SK-N-SH treated with all-trans-retinoic acid at 6 μM for 48 hours (cell line): ENCODE results near the gene XRN2.

Source experiments
- ATAC-seq: fragments of 200-7000 bp; cut with Tn5 transposase; 3 replicates; pipeline ENCODE4 v1.9.1; 2020; ENCODE audit warnings: mild to moderate bottlenecking, moderate library complexity
- ARNTL ChIP-seq: fragments of 450-650 bp; formaldehyde crosslinking; IDR thresholded peaks from 2 replicates; pipeline ENCODE4 v1.5.0; 2020; ENCODE audit warnings: low read depth, mild to moderate bottlenecking, moderate library complexity, borderline replicate concordance
- BACH2 ChIP-seq: fragments of 250-450 bp; sonication (Bioruptor Pico); IDR thresholded peaks from 2 replicates; pipeline ENCODE4 v1.9.0; 2021; ENCODE audit warnings: mild to moderate bottlenecking, borderline replicate concordance
- CSRNP3 ChIP-seq: fragments of 250-450 bp; sonication (Bioruptor Pico); IDR thresholded peaks from 2 replicates; pipeline ENCODE4 v1.5.1; 2021; ENCODE audit warnings: mild to moderate bottlenecking, moderate library complexity
- ESRRG ChIP-seq: fragments of 250-450 bp; sonication (Bioruptor Pico); IDR thresholded peaks from 2 replicates; pipeline ENCODE4 v1.6.1; 2021; ENCODE audit warnings: mild to moderate bottlenecking
- GLIS3 ChIP-seq: fragments of 250-450 bp; sonication (Bioruptor Pico); IDR thresholded peaks from 2 replicates; pipeline ENCODE4 v1.5.0; 2020; ENCODE audit warnings: mild to moderate bottlenecking, moderate library complexity
- ISL1 ChIP-seq: fragments of 250-450 bp; sonication (Bioruptor Pico); IDR thresholded peaks from 2 replicates; pipeline ENCODE4 v2.1.2; 2022; ENCODE audit warnings: mild to moderate bottlenecking, moderate library complexity
- OSR1 ChIP-seq: fragments of 250-450 bp; sonication (Bioruptor Pico); IDR thresholded peaks from 2 replicates; pipeline ENCODE4 v1.8.0; 2022; ENCODE audit warnings: moderate library complexity, mild to moderate bottlenecking, inconsistent platforms
- PATZ1 ChIP-seq: fragments of 250-450 bp; sonication (Bioruptor Pico); IDR thresholded peaks from 2 replicates; pipeline ENCODE4 v1.8.0; 2020; ENCODE audit warnings: mild to moderate bottlenecking, moderate library complexity, borderline replicate concordance
- POU6F1 ChIP-seq: fragments of 250-450 bp; sonication (Bioruptor Pico); IDR thresholded peaks from 2 replicates; pipeline ENCODE4 v1.8.0; 2021; ENCODE audit warnings: low read depth, mild to moderate bottlenecking, moderate library complexity, borderline replicate concordance
- PPARA ChIP-seq: fragments of 250-450 bp; sonication (Bioruptor Pico); IDR thresholded peaks from 2 replicates; pipeline ENCODE4 v1.5.0; 2020; ENCODE audit warnings: mild to moderate bottlenecking, borderline replicate concordance
- RARB ChIP-seq: fragments of 250-450 bp; sonication (Bioruptor Pico); IDR thresholded peaks from 2 replicates; pipeline ENCODE4 v1.8.0; 2021; ENCODE audit warnings: mild to moderate bottlenecking, moderate library complexity
- SNAI2 ChIP-seq: fragments of 250-450 bp; sonication (Bioruptor Pico); IDR thresholded peaks from 2 replicates; pipeline ENCODE4 v1.5.0; 2020; ENCODE audit warnings: mild to moderate bottlenecking, moderate library complexity
- TCF4 ChIP-seq: fragments of 250-450 bp; sonication (Bioruptor Pico); IDR thresholded peaks from 2 replicates; pipeline ENCODE4 v1.8.0; 2021; ENCODE audit warnings: mild to moderate bottlenecking, moderate library complexity, borderline replicate concordance
- TOX ChIP-seq: fragments of 250-450 bp; sonication (Bioruptor Pico); IDR thresholded peaks from 2 replicates; pipeline ENCODE4 v1.8.0; 2021; ENCODE audit warnings: mild to moderate bottlenecking, moderate library complexity, borderline replicate concordance
- ZC3H10 ChIP-seq: fragments of 250-450 bp; sonication (Bioruptor Pico); IDR thresholded peaks from 2 replicates; pipeline ENCODE4 v1.5.1; 2021; ENCODE audit warnings: mild to moderate bottlenecking, moderate library complexity
- ZFP30 ChIP-seq: fragments of 450-650 bp; formaldehyde crosslinking; IDR thresholded peaks from 2 replicates; pipeline ENCODE4 v1.5.0; 2022; ENCODE audit warnings: mild to moderate bottlenecking, moderate library complexity
- ZNF565 ChIP-seq: fragments of 450-650 bp; formaldehyde crosslinking; conservative IDR thresholded peaks from 2 replicates; pipeline ENCODE4 v1.5.0; 2020; ENCODE audit warnings: low read depth, mild to moderate bottlenecking, moderate library complexity
- ZNF70 ChIP-seq: fragments of 450-650 bp; formaldehyde crosslinking; IDR thresholded peaks from 2 replicates; pipeline ENCODE4 v1.5.0; 2020; ENCODE audit warnings: mild to moderate bottlenecking, moderate library complexity
- ZNF8 ChIP-seq: fragments of 450-650 bp; formaldehyde crosslinking; IDR thresholded peaks from 2 replicates; pipeline ENCODE4 v1.5.0; 2020; ENCODE audit warnings: mild to moderate bottlenecking, moderate library complexity
- TF ChIP-seq, protein P1 (sequence below): fragments of 250-450 bp; sonication (Bioruptor Pico); IDR thresholded peaks from 2 replicates; pipeline ENCODE4 v1.5.0; 2020; ENCODE audit warnings: mild to moderate bottlenecking, moderate library complexity

The XRN2 gene

DNA sequence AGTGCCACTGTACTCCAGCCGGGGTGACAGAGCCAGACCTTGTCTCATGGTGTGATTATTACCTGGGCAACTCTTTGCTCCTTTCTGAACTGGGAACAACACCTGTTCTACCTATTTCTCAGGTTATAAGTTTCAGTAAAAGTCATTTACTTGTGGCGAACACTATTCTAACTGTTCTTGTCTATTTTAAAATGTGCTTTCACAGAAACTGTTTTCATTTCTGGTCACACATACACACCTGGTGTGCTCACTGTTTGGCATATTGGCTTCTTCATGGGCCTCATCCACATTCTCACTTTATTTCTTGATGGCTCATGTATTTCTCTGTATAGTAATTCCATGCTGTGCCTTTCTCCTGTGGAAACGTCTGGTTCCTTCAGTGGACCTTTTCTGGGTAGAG is 30.5 kb upstream of the XRN2 start:
- TF ChIP-seq ZNF565 (no peak), GLIS3 (CRISPR knock-in tag) (no peak), ZC3H10 (CRISPR knock-in tag) (no peak), ARNTL (CRISPR knock-in tag) (no peak), SNAI2 (no peak), RARB (CRISPR knock-in tag) (no peak), ISL1 (CRISPR knock-in tag) (no peak)
- TF ChIP-seq, all 23 proteins: peak for 0
- ATAC-seq: no peak

DNA sequence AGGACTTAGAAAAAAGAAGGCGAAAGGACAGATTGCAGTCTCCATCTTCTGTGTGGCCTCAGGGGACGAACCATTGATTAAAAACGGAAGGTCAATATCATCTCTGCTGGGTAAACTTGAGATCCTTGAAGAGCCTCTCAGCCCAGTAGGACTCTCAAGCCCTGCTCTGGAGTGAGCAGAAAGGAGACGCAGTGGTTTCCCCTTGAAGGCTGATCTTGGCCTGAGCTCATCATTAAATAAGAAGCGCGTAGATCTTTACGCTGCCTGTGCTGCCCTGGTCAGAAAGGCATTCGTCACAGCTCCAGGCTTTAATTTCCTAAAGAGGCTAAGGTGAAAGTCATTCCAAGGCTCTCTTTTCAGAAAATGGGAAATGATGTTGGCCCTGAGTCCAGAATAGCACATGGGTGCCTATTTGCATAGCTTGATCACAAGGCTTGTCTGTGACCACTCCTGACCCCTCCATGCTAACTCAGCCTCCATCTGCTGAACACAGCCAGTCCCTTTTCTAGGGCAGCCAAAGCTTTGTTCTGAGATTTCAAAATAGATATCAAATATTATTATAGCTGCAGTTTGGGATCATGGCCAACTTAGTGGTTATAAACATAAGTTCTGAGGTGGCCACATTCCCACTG is 29.3 kb upstream of the XRN2 start:
- no peak for ATAC-seq
- TF ChIP-seq CSRNP3 (CRISPR knock-in tag) (no peak), TOX (CRISPR knock-in tag) (no peak), ZC3H10 (CRISPR knock-in tag) (no peak), ARNTL (CRISPR knock-in tag) (no peak), SNAI2 (no peak), RARB (CRISPR knock-in tag) (no peak), PATZ1 (no peak), POU6F1 (CRISPR knock-in tag) (no peak)

- ATAC-seq: no peak
- TF ChIP-seq ZFP30 (CRISPR knock-in tag) (no peak), SNAI2 (no peak), CSRNP3 (CRISPR knock-in tag) (no peak), PATZ1 (no peak), ZC3H10 (CRISPR knock-in tag) (no peak), BACH2 (no peak), ISL1 (CRISPR knock-in tag) (no peak)
These were observed 24.3 kb upstream of the XRN2 start for GRCh38 chr20:21278829-21279228.

DNA sequence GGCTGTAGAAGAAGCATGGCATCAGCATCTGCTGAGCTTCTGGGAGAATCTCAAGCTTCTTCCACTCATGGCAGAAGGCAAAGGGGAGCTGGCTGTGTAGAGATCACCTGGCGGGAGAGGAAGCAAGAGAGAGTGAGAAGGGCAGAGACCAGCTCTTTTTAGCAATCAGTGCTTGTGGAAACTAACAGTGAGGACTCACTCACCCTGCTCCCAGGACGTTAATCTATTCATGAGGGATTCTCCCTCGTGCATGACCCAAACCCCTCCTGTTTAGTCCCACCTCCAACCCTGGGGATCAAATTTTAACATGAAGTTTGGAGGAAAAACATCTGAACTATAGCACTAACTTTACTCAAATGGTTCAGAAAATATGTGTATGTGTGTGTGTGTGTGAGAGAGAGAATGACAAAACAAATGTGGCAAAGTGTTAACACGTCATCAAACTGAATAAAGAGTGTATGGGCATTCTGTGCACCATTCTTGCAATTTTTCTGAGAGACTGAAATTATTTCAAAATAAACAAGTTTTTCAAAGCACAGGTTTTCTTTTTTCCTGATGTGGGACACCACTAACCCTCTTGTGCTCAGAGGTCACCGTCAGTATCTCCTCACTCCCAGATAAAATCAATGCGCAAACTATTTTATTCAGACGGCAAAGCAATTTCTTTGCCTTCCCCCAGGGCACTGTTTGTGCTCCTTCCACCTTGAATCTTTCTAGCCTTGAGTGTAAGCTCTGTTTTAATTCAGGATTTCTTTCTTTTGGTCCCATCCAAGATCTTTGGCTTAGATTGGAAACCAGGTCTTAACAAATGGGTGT is 23.2 kb upstream of the XRN2 start:
- no peak for ATAC-seq
- TF ChIP-seq ZNF8: no peak
- TF ChIP-seq, protein P1, sequence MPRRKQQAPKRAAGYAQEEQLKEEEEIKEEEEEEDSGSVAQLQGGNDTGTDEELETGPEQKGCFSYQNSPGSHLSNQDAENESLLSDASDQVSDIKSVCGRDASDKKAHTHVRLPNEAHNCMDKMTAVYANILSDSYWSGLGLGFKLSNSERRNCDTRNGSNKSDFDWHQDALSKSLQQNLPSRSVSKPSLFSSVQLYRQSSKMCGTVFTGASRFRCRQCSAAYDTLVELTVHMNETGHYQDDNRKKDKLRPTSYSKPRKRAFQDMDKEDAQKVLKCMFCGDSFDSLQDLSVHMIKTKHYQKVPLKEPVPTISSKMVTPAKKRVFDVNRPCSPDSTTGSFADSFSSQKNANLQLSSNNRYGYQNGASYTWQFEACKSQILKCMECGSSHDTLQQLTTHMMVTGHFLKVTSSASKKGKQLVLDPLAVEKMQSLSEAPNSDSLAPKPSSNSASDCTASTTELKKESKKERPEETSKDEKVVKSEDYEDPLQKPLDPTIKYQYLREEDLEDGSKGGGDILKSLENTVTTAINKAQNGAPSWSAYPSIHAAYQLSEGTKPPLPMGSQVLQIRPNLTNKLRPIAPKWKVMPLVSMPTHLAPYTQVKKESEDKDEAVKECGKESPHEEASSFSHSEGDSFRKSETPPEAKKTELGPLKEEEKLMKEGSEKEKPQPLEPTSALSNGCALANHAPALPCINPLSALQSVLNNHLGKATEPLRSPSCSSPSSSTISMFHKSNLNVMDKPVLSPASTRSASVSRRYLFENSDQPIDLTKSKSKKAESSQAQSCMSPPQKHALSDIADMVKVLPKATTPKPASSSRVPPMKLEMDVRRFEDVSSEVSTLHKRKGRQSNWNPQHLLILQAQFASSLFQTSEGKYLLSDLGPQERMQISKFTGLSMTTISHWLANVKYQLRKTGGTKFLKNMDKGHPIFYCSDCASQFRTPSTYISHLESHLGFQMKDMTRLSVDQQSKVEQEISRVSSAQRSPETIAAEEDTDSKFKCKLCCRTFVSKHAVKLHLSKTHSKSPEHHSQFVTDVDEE (CRISPR knock-in tag): no peak
- no peak for TF ChIP-seq ISL1 (CRISPR knock-in tag)
- no peak for TF ChIP-seq PPARA (CRISPR knock-in tag)
- TF ChIP-seq ARNTL (CRISPR knock-in tag): no peak
- no peak for TF ChIP-seq BACH2
- no peak for TF ChIP-seq TCF4 (CRISPR knock-in tag)
- no peak for TF ChIP-seq ESRRG (CRISPR knock-in tag)
- no peak for TF ChIP-seq ZNF70 (CRISPR knock-in tag)
- TF ChIP-seq OSR1 (CRISPR knock-in tag): no peak
- TF ChIP-seq SNAI2: no peak
- TF ChIP-seq, all 23 proteins: peak for 0
